ENCODE measurements around the gene MRPS15. TPM values are rescaled to one million over a fixed set of nuclear protein-coding genes. Genes with fewer than 3 reads are reported as not detected.

The MRPS15 gene
- polyA plus RNA-seq, 3 donors = 36.2 to 68.1 (median 66.4) TPM

- no peaks in the 10 kb centered on the region for H3K9me3 Mint-ChIP-seq
- DNase-seq = no peak
- no CpG with 5 or more reads among the region's 2 CpGs for WGBS (ENCODE audit: insufficient coverage)
Measured at GRCh38 chr1:36443297-36443696, 20.9 kb downstream of the MRPS15 start.

GRCh38 chr1:36442337-36442736 is 21.8 kb downstream of the MRPS15 start:
- Histone ChIP-seq H3K27me3 (ENCODE audit: control insufficient read depth in 2 of 2, insufficient read depth in 2 of 2, low read length in 2 of 2) (no peaks in the 10 kb centered on the region), H4K20me1 (ENCODE audit: insufficient read depth, low read length) (no peaks in the 10 kb centered on the region), H3K4me2 (replicated peaks; ENCODE audit: extremely low read depth, low read length, poor library complexity, severe bottlenecking) (no peak overlapping the region), H3K9me3 (replicated peaks in 1 of 2; ENCODE audit: control insufficient read depth in 1 of 2, insufficient read depth in 1 of 2, low read length in 2 of 2) (no peaks in the 10 kb centered on the region), H3K27ac (ENCODE audit: low read depth in 1 of 2, low read length in 2 of 2) (no peak overlapping the region), H3K4me1 (ENCODE audit: control insufficient read depth in 1 of 2, insufficient read depth in 2 of 2, low read length in 2 of 2) (peaks cover 14 to 15% of the 10 kb centered on the region in 2 donors), H3K4me3 (replicated peaks in 1 of 3; ENCODE audit: low read depth in 2 of 3, low read length in 3 of 3) (no peak overlapping the region), H3K9ac (ENCODE audit: insufficient read depth, low read length, poor library complexity, severe bottlenecking) (no peak overlapping the region), H2AFZ (ENCODE audit: insufficient read depth, low read depth, low read length, poor library complexity, severe bottlenecking) (no peak overlapping the region), H3K36me3 (replicated peaks in 1 of 2; ENCODE audit: control insufficient read depth in 1 of 2, insufficient read depth in 2 of 2, low read length in 2 of 2) (no peaks in the 10 kb centered on the region), H3K79me2 (ENCODE audit: insufficient read depth, low read length) (no peaks in the 10 kb centered on the region)
- H3K27ac Mint-ChIP-seq = no peak overlapping the region
- no peak overlapping the region for H3K4me3 Mint-ChIP-seq
- intact Hi-C loops (cut with micrococcal nuclease) = no loop called here
- H3K4me1 Mint-ChIP-seq = peaks cover 16% of the 10 kb centered on the region
- no peaks in the 10 kb centered on the region for H3K9me3 Mint-ChIP-seq
- DNase-seq = no peak
- WGBS (ENCODE audit: insufficient coverage) = no CpG with 5 or more reads among the region's 3 CpGs
- TF ChIP-seq CTCF (IDR thresholded peaks at IDR 0.05) = no peak
- H3K36me3 Mint-ChIP-seq = no peaks in the 10 kb centered on the region
- peaks cover 0 to 1% (median 1%) of the 10 kb centered on the region in 3 donors for H3K27me3 Mint-ChIP-seq (ENCODE audit: low read depth in 3 of 3)

More at GRCh38 chr1:36443297-36443696, 20.9 kb downstream of the MRPS15 start:
- no peak overlapping the region for H2AFZ ChIP-seq (ENCODE audit: insufficient read depth, low read depth, low read length, poor library complexity, severe bottlenecking)
- H3K9me3 ChIP-seq (replicated peaks in 1 of 2; ENCODE audit: control insufficient read depth in 1 of 2, insufficient read depth in 1 of 2, low read length in 2 of 2) = no peaks in the 10 kb centered on the region
- no peak overlapping the region for H3K9ac ChIP-seq (ENCODE audit: insufficient read depth, low read length, poor library complexity, severe bottlenecking)
- no peak overlapping the region for H3K4me3 ChIP-seq (replicated peaks in 1 of 3; ENCODE audit: low read depth in 2 of 3, low read length in 3 of 3)
- peaks cover 0 to 1% (median 1%) of the 10 kb centered on the region in 3 donors for H3K27me3 Mint-ChIP-seq (ENCODE audit: low read depth in 3 of 3)
- no peak overlapping the region for H3K27ac ChIP-seq (ENCODE audit: low read depth in 1 of 2, low read length in 2 of 2)
- H3K4me2 ChIP-seq (replicated peaks; ENCODE audit: extremely low read depth, low read length, poor library complexity, severe bottlenecking) = no peak overlapping the region
- H3K4me1 ChIP-seq (ENCODE audit: control insufficient read depth in 1 of 2, insufficient read depth in 2 of 2, low read length in 2 of 2) = peaks cover 14 to 15% of the 10 kb centered on the region in 2 donors
- no peaks in the 10 kb centered on the region for H3K36me3 Mint-ChIP-seq
- H3K79me2 ChIP-seq (ENCODE audit: insufficient read depth, low read length) = no peaks in the 10 kb centered on the region
- no peaks in the 10 kb centered on the region for H3K36me3 ChIP-seq (replicated peaks in 1 of 2; ENCODE audit: control insufficient read depth in 1 of 2, insufficient read depth in 2 of 2, low read length in 2 of 2)
- H4K20me1 ChIP-seq (ENCODE audit: insufficient read depth, low read length) = no peaks in the 10 kb centered on the region
- intact Hi-C loops (cut with micrococcal nuclease) = no loop called here
- H3K27me3 ChIP-seq (ENCODE audit: control insufficient read depth in 2 of 2, insufficient read depth in 2 of 2, low read length in 2 of 2) = no peaks in the 10 kb centered on the region
- no peak overlapping the region for H3K4me3 Mint-ChIP-seq
- H3K27ac Mint-ChIP-seq = no peak overlapping the region
- H3K4me1 Mint-ChIP-seq = peaks cover 16% of the 10 kb centered on the region
- TF ChIP-seq CTCF (IDR thresholded peaks at IDR 0.05) = no peak

All from CD14-positive monocyte (primary cell).